Peyer's patch (tissue), 4 donors: Measurements from ENCODE around the gene RSAD1. TPM values are rescaled to one million over a fixed set of nuclear protein-coding genes. Genes with fewer than 3 reads are reported as not detected.

Experiments
- DNase-seq, 3 donors: peaks; one replicate each; pipeline ENCODE4 v3.0.0-alpha.2; 2017 to 2019
- H3K27ac ChIP-seq, 4 donors: fragments of 200-600 bp; sonication (generic); one replicate each; pipeline ENCODE4 v1.5.1; 2016 to 2019
- H3K27me3 ChIP-seq, 2 donors: fragments of 200-600 bp; sonication (generic); one replicate each; pipeline ENCODE4 v1.5.1; 2019
- H3K36me3 ChIP-seq, 3 donors: fragments of 200-600 bp; sonication (generic); one replicate each; pipeline ENCODE4 v1.5.1; 2016 to 2019
- H3K4me1 ChIP-seq, 4 donors: fragments of 200-600 bp; sonication (generic); one replicate each; pipeline ENCODE4 v1.5.1; 2016 to 2019
- H3K4me3 ChIP-seq, 4 donors: fragments of 200-600 bp; sonication (generic); 1 replicate in 3 of 4; 2 replicates in 1 of 4; pipeline ENCODE4 v1.5.1; 2016 to 2019; ENCODE audit warnings: mild to moderate bottlenecking in 1 of 4
- H3K9me3 ChIP-seq, 4 donors: fragments of 200-600 bp; sonication (generic); one replicate each; pipeline ENCODE4 v1.5.1; 2016 to 2019; ENCODE audit warnings: mild to moderate bottlenecking in 1 of 4
- CTCF ChIP-seq, 6 experiments: fragments of 450-650 bp in 4 of 6; fragments of 200-600 bp in 2 of 6; sonication (generic) in 1 of 6; IDR thresholded peaks; one replicate each; pipeline ENCODE4 v1.5.1; 2017 to 2019; ENCODE audit warnings: antibody characterized with exemption in 6 of 6, mild to moderate bottlenecking in 3 of 6, moderate library complexity in 1 of 6
- POLR2A ChIP-seq, 2 donors: fragments of 450-650 bp; IDR thresholded peaks; one replicate each; pipeline ENCODE4 v1.5.1; 2017; ENCODE audit warnings: antibody characterized with exemption in 2 of 2, mild to moderate bottlenecking in 2 of 2, moderate library complexity in 2 of 2
- total RNA-seq, 4 donors: library from RNA; depleted of rRNA; stranded (reverse); fragments of >200 nt; gene quantifications; one replicate each; pipeline ENCODE4 v1.1.0, GENCODE V29; 2016

Gene RSAD1
- total RNA-seq, 4 donors from 2014 or later: 24.3 to 53.4 (median 39.5) TPM

- H3K9me3 ChIP-seq: no peaks in the 10 kb centered on the region
- TF ChIP-seq POLR2A (IDR thresholded peaks at IDR 0.05) (no peak), CTCF (IDR thresholded peaks at IDR 0.05) (no peak)
- peak in 1 of 3 donors; percentile 34 for DNase-seq
- no peak overlapping the region for H3K4me3 ChIP-seq
- H3K27me3 ChIP-seq: no peaks in the 10 kb centered on the region
- no peak overlapping the region for H3K27ac ChIP-seq
- H3K4me1 ChIP-seq: peaks cover 0 to 12% (median 4%) of the 10 kb centered on the region in 4 donors
- H3K36me3 ChIP-seq: peaks cover 0 to 32% (median 0%) of the 10 kb centered on the region in 3 donors
Observed at GRCh38 chr17:50484386-50485155, 5.9 kb downstream of the RSAD1 start.

GRCh38 chr17:50487213-50488096 lies 8.8 kb downstream of the RSAD1 start:
- peak in 1 of 3 donors; percentile 28 for DNase-seq
- TF ChIP-seq CTCF (IDR thresholded peaks at IDR 0.05): no peak
- no peak for TF ChIP-seq POLR2A (IDR thresholded peaks at IDR 0.05)
- H3K36me3 ChIP-seq: peaks cover 0 to 26% (median 0%) of the 10 kb centered on the region in 3 donors
- H3K4me3 ChIP-seq: no peak overlapping the region
- no peaks in the 10 kb centered on the region for H3K9me3 ChIP-seq
- peaks cover 0 to 6% (median 1%) of the 10 kb centered on the region in 4 donors for H3K4me1 ChIP-seq
- H3K27me3 ChIP-seq: no peaks in the 10 kb centered on the region
- H3K27ac ChIP-seq: no peak overlapping the region

GRCh38 chr17:50488880-50489279 lies 10.2 kb downstream of the RSAD1 start:
- H3K36me3 ChIP-seq: peaks cover 0 to 19% (median 0%) of the 10 kb centered on the region in 3 donors
- H3K27ac ChIP-seq: no peak overlapping the region
- no peaks in the 10 kb centered on the region for H3K9me3 ChIP-seq
- H3K27me3 ChIP-seq: no peaks in the 10 kb centered on the region
- H3K4me1 ChIP-seq: no peaks in the 10 kb centered on the region
- DNase-seq: peak in 1 of 3 donors; percentile 15
- H3K4me3 ChIP-seq: no peak overlapping the region
- no peak for TF ChIP-seq POLR2A (IDR thresholded peaks at IDR 0.05)
- no peak for TF ChIP-seq CTCF (IDR thresholded peaks at IDR 0.05)

- Histone ChIP-seq H3K27me3 (no peaks in the 10 kb centered on the region), H3K4me1 (no peaks in the 10 kb centered on the region), H3K36me3 (no peaks in the 10 kb centered on the region), H3K9me3 (no peaks in the 10 kb centered on the region), H3K4me3 (no peak overlapping the region), H3K27ac (no peak overlapping the region)
- no peak for DNase-seq
- TF ChIP-seq CTCF (IDR thresholded peaks at IDR 0.05) (no peak), POLR2A (IDR thresholded peaks at IDR 0.05) (no peak)
Observed at GRCh38 chr17:50491505-50491904, 12.8 kb downstream of the RSAD1 start.

GRCh38 chr17:50492214-50492613 lies 13.6 kb downstream of the RSAD1 start:
- DNase-seq: no peak
- H3K27me3 ChIP-seq: no peaks in the 10 kb centered on the region
- no peak for TF ChIP-seq POLR2A (IDR thresholded peaks at IDR 0.05)
- no peak for TF ChIP-seq CTCF (IDR thresholded peaks at IDR 0.05)
- H3K4me1 ChIP-seq: no peaks in the 10 kb centered on the region
- H3K4me3 ChIP-seq: no peak overlapping the region
- H3K9me3 ChIP-seq: no peaks in the 10 kb centered on the region
- H3K36me3 ChIP-seq: no peaks in the 10 kb centered on the region
- no peak overlapping the region for H3K27ac ChIP-seq
